B cell (primary cell): ENCODE measurements around the gene GAK. TPM values are rescaled to one million over a fixed set of nuclear protein-coding genes. Genes with fewer than 3 reads are reported as not detected.

ENCODE experiments used
- ATAC-seq: fragments of 200-7000 bp; cut with Tn5 transposase; one replicate; pipeline ENCODE4 v1.10.0; 2021; ENCODE audit warnings: low read depth, mild to moderate bottlenecking, moderate number of reproducible peaks, moderate library complexity
- CTCF ChIA-PET: fragments of 350-600 bp; sonication (Branson Sonifier 250); formaldehyde crosslinking; loops from one replicate; lab custom pipeline; 2021; ENCODE audit warnings: antibody characterized with exemption, inconsistent platforms; lab: Charles Lee
- POLR2A ChIA-PET: fragments of 350-600 bp; sonication (Branson Sonifier 250); formaldehyde crosslinking; loops from one replicate; lab custom pipeline; 2021; ENCODE audit warnings: antibody characterized with exemption; lab: Charles Lee
- DNase-seq: peaks from one replicate; pipeline ENCODE4 v3.0.0; 2013
- H2AFZ ChIP-seq: 2 replicates; pipeline ENCODE4 v1.6.1; 2012; ENCODE audit warnings: mild to moderate bottlenecking, low read depth, low read length; ENCODE audit not compliant: insufficient read depth, poor library complexity, severe bottlenecking
- H3K27ac ChIP-seq, 2 donors: 1 replicate in 1 of 2; 2 replicates in 1 of 2; pipeline ENCODE4 v1.5.1; 2012 to 2013; ENCODE audit warnings: low read length in 2 of 2, mild to moderate bottlenecking in 2 of 2, moderate library complexity in 1 of 2
- H3K27me3 ChIP-seq, 4 experiments: fragments of 200-600 bp in 1 of 4; sonication (generic) in 1 of 4; replicated peaks in 1 of 4; 1 replicate in 2 of 4; 2 replicates in 2 of 4; pipeline versions ENCODE4 v1.6.1 to v1.7.0; 2013 to 2016; ENCODE audit warnings: low read length in 3 of 4, mild to moderate bottlenecking in 2 of 4, mixed read lengths in 1 of 4, moderate library complexity in 1 of 4; ENCODE audit not compliant: insufficient read depth in 4 of 4, control insufficient read depth in 3 of 4; ENCODE audit errors: control extremely low read depth in 1 of 4
- H3K36me3 ChIP-seq, 2 experiments: replicated peaks in 1 of 2; 1 replicate in 1 of 2; 2 replicates in 1 of 2; pipeline versions ENCODE4 v1.6.1 to v1.7.1; 2013; ENCODE audit warnings: low read length in 1 of 2; ENCODE audit not compliant: insufficient read depth in 2 of 2, control insufficient read depth in 1 of 2; ENCODE audit errors: control extremely low read depth in 1 of 2, extremely low read depth in 1 of 2
- H3K4me1 ChIP-seq, 2 donors: fragments of 200-600 bp in 1 of 2; sonication (generic) in 1 of 2; 1 replicate in 1 of 2; 2 replicates in 1 of 2; pipeline versions ENCODE4 v1.5.1 to v1.6.1; 2013 to 2017; ENCODE audit warnings: low read length in 2 of 2; ENCODE audit not compliant: control insufficient read depth in 2 of 2, insufficient read depth in 2 of 2
- H3K4me2 ChIP-seq: replicated peaks from 2 replicates; pipeline ENCODE3; 2012; ENCODE audit warnings: mild to moderate bottlenecking, low read depth, low read length; ENCODE audit not compliant: poor library complexity, severe bottlenecking
- H3K4me3 ChIP-seq, 5 experiments: fragments of 200-600 bp in 1 of 5; sonication (generic) in 1 of 5; 1 replicate in 3 of 5; 2 replicates in 2 of 5; pipeline versions ENCODE4 v1.5.1 to v1.7.0; 2011 to 2016; ENCODE audit warnings: low read length in 4 of 5, mild to moderate bottlenecking in 4 of 5, low read depth in 2 of 5, control low read depth in 1 of 5, moderate library complexity in 1 of 5; ENCODE audit not compliant: insufficient read depth in 1 of 5; ENCODE audit errors: control extremely low read depth in 1 of 5, extremely low read depth in 1 of 5
- H3K79me2 ChIP-seq: fragments of 200-600 bp; sonication (generic); one replicate; pipeline ENCODE4 v1.6.0; 2016; ENCODE audit warnings: low read length; ENCODE audit not compliant: control insufficient read depth, insufficient read depth
- H3K9ac ChIP-seq: fragments of 200-600 bp; sonication (generic); 2 replicates; pipeline ENCODE4 v1.6.1; 2017; ENCODE audit warnings: mild to moderate bottlenecking, low read length, moderate library complexity
- H3K9me3 ChIP-seq, 3 donors: one replicate each; pipeline versions ENCODE4 v1.6.1 to v1.7.1; 2013; ENCODE audit warnings: low read length in 2 of 3; ENCODE audit not compliant: control insufficient read depth in 2 of 3, insufficient read depth in 1 of 3; ENCODE audit errors: control extremely low read depth in 1 of 3
- H4K20me1 ChIP-seq: 2 replicates; pipeline ENCODE4 v1.6.0; 2012; ENCODE audit warnings: mild to moderate bottlenecking, low read length; ENCODE audit not compliant: insufficient read depth, control insufficient read depth, poor library complexity, severe bottlenecking
- H3K27ac Mint-ChIP-seq: one replicate; pipeline ENCODE4 v1.8.0; 2021; ENCODE audit warnings: mixed read lengths
- H3K27me3 Mint-ChIP-seq: one replicate; pipeline ENCODE4 v1.8.0; 2021; ENCODE audit warnings: mixed read lengths
- H3K4me1 Mint-ChIP-seq: one replicate; pipeline ENCODE4 v1.8.0; 2021; ENCODE audit warnings: mixed read lengths
- H3K4me3 Mint-ChIP-seq: one replicate; pipeline ENCODE4 v1.8.0; 2021; ENCODE audit warnings: mixed read lengths
- H3K9me3 Mint-ChIP-seq: one replicate; pipeline ENCODE4 v1.8.0; 2022; ENCODE audit warnings: mixed read lengths; ENCODE audit not compliant: insufficient read depth
- CTCF ChIP-seq: fragments of 200-600 bp; IDR thresholded peaks from one replicate; pipeline ENCODE4 v1.8.0; 2022; ENCODE audit warnings: antibody characterized with exemption, mild to moderate bottlenecking
- EZH2 ChIP-seq: IDR thresholded peaks from 2 replicates; pipeline ENCODE4 v1.6.1; 2012; ENCODE audit warnings: borderline replicate concordance, low read depth, mild to moderate bottlenecking, moderate library complexity, low read length; ENCODE audit not compliant: insufficient read depth, poor library complexity, severe bottlenecking
- WGBS: methylation state at CpG from one replicate; pipeline ENCODE4 v1.1.5; 2013; ENCODE audit warnings: missing lambda C conversion rate; ENCODE audit not compliant: insufficient coverage; 5-methylcytosine and 5-hydroxymethylcytosine counted together
- intact Hi-C: fragments of 100-400 bp; cut with micrococcal nuclease; formaldehyde crosslinking; loops from one replicate; pipeline ENCODE4 v1.10.0; 2022
- polyA plus RNA-seq: library from polyadenylated mRNA; depleted of rRNA; stranded (reverse); fragments of >200 nt; gene quantifications from 2 replicates; pipeline ENCODE4 v1.2.3, GENCODE V29; 2012
- total RNA-seq, 2 donors: library from RNA; stranded (reverse); fragments of 120-200 nt in 1 of 2; gene quantifications; 1 replicate in 1 of 2; 2 replicates in 1 of 2; pipeline versions ENCODE4 v1.2.3 to v1.2.4, GENCODE V29; 2013 to 2022

GAK gene
- total and polyA plus RNA-seq, 2 donors (not counting 1 experiment from before 2014, with no cell fraction given): 113 to 283 TPM

- Histone ChIP-seq H4K20me1 (peaks cover 98% of the 10 kb centered on the region), H3K36me3 (peaks cover 0 to 49% of the 10 kb centered on the region in 2 experiments), H3K9me3 (peaks cover 0 to 3% (median 0%) of the 10 kb centered on the region in 3 donors), H2AFZ (no peak overlapping the region), H3K4me1 (no peaks in the 10 kb centered on the region), H3K79me2 (peaks cover 57% of the 10 kb centered on the region), H3K4me2 (no peak overlapping the region), H3K9ac (no peak overlapping the region), H3K27ac (no peak overlapping the region), H3K4me3 (no peak overlapping the region), H3K27me3 (no peaks in the 10 kb centered on the region)
- DNase-seq (no peak), ATAC-seq (no peak)
- H3K9me3 Mint-ChIP-seq: no peaks in the 10 kb centered on the region
- CTCF ChIA-PET: interaction anchor here (1.2 to 2.4 kb wide), 2 partner anchors 27 to 91 kb away, joined by 3 to 23 read pairs; partner anchors contain the start of gene IDUA
- intact Hi-C loops: loop anchor here (5.0 kb wide), 1 partner anchor 91 kb away; the partner anchor contains the start of gene IDUA
- TF ChIP-seq EZH2: no peak
- no peak for TF ChIP-seq CTCF
- H3K4me1 Mint-ChIP-seq: no peaks in the 10 kb centered on the region
- H3K4me3 Mint-ChIP-seq: no peak overlapping the region
- no peaks in the 10 kb centered on the region for H3K27me3 Mint-ChIP-seq
- POLR2A ChIA-PET: no interaction called here
- H3K27ac Mint-ChIP-seq: no peak overlapping the region
- WGBS: 99% methylated on average over 7 of the region's 13 CpGs
These were observed 35.9 kb downstream of the GAK start for GRCh38 chr4:896216-896615.

GRCh38 chr4:895596-895995 lies 36.5 kb downstream of the GAK start:
- Histone ChIP-seq H3K4me1 (no peaks in the 10 kb centered on the region), H3K79me2 (peaks cover 51% of the 10 kb centered on the region), H3K9ac (no peak overlapping the region), H3K9me3 (peaks cover 0 to 3% (median 0%) of the 10 kb centered on the region in 3 donors), H3K4me3 (no peak overlapping the region), H2AFZ (no peak overlapping the region), H3K27me3 (no peaks in the 10 kb centered on the region), H4K20me1 (peaks cover 98% of the 10 kb centered on the region), H3K36me3 (peaks cover 0 to 50% of the 10 kb centered on the region in 2 experiments), H3K27ac (no peak overlapping the region), H3K4me2 (no peak overlapping the region)
- WGBS: 98% methylated on average over 14 of the region's 16 CpGs
- Mint-ChIP-seq H3K4me1 (no peaks in the 10 kb centered on the region), H3K27me3 (no peaks in the 10 kb centered on the region), H3K9me3 (no peaks in the 10 kb centered on the region), H3K4me3 (no peak overlapping the region), H3K27ac (no peak overlapping the region)
- intact Hi-C loops: loop anchor here (5.0 kb wide), 1 partner anchor 92 kb away; the partner anchor contains the start of gene IDUA
- TF ChIP-seq EZH2 (no peak), CTCF (no peak)
- ChIA-PET CTCF (interaction anchor here (2.4 kb wide), 1 partner anchor 92 kb away, joined by 23 read pairs; the partner anchor contains the start of gene IDUA), POLR2A (no interaction called here)
- no peak for ATAC-seq
- DNase-seq: no peak
